HTR-8/SVneo (cell line): Measurements from ENCODE around the gene IZUMO4.

Experiments used
- DNase-seq: peaks from one replicate; pipeline ENCODE4 v3.0.0; 2011; ENCODE audit warnings: low spot score, mixed read lengths; ENCODE audit not compliant: insufficient read length
- FAIRE-seq: peaks from 2 replicates; lab custom pipeline; 2011; peaks lifted over from hg19 to GRCh38; lab: Jason Lieb, UNC

Gene IZUMO4

DNA sequence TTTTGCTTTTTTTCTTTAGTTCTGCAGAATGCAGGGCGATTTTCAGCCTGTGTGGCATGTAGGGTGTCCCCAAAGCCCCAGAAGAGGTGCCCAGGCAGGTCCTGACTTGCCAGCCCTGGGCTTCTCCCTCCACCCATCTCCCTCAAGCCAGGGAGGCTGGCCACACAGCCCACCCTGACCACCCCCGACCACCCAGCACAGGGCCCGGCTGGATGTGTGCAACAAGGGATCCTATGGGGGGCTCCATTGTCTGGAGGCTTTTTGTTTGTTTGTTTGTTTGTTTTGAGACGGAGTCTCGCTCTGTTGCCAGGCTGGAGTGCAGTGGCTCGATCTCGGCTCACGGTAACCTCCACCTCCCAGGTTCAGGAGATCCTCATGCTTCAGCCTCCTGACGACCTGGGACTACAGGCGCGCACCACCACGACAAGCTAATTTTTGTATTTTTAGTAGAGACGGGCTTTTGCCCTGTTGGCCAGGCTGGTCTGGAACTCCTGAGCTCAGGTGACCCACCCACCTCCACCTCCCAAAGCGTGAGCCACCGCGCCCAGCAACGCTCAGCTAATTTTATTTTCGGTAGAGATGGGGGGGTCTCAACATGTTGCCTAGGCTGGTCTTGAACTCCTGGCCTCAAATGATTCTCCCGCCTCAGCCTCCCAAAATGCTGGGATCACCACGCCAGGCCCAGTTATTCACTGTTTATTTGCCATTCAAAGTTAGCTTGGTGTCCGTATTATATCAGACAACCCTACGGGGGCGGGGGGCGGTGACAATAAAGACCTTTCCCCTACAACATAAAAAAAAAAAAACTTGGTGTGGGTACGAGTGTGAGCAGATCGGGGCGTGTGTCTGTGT is 37.9 kb upstream of the IZUMO4 start:
- no peak for FAIRE-seq
- DNase-seq: no peak

DNA sequence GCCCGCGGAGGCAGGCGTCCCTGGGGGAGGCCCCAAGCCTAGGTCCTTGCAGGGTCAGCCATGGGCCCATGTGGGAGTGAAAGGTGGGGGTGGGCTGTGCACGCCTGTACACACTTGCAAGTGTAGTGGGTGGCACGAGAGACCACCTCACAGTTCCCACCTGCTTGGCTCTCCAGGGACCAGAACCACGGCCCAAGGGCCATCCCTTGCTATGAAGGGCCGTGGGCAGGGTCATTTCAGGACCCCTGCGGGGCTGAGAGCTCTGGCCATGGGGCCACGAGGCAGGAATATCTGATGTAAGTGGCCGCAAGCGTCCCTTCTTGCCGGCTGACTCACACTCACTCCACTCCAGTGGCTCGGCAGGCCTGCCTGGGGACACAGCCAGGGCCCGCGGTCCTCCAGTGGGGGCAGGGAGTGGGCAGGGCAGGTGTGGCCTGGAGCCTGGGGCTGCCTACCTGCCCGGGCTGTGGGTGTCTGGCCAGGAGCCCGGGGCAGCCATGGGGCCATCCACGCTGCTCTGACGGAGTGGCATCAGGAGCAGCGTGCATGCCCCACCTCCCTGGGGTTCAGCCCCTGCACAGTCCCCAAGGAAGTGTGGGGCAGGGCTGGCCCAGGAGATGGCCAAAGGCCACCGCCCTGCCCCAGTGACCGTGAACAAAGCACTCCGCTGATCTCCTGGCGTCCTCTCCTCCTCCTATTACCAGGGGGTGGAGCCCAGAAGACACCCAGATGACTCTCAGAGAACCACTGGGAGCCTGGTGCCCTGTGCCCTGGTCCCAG is 37.1 kb upstream of the IZUMO4 start:
- DNase-seq: no peak
- FAIRE-seq: no peak

DNA sequence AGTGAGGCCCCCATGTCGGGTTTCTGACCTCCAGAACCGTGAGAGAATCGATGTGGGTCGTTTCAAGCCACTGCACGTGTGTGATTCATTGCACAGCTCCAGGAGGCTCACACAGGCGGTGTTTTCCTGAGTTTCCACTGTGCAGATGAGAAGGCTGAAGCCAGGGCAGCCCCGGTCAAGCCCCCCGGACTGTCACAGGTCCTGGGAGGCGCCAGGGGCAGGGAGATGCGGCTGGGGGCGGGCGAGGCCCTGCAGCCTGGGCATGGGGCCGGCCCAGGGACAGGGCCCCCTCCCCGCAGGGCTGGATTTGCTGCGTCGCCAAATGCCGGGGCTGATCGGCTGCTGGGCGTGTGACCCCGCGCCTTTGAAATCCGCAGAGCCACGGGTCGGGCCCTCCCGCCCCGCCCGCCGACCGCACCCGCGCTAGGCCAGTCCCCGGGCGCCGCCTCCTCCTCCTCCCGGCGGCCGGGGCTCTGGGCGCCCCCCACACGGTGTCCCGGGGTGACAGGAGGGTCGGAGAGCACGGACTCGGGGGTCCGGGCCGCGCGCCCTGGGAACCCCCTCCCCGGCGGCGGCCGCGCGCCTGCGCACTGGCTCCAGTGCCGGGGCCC is 35.7 kb upstream of the IZUMO4 start:
- peak; percentile 40 for DNase-seq
- FAIRE-seq: no peak

DNA sequence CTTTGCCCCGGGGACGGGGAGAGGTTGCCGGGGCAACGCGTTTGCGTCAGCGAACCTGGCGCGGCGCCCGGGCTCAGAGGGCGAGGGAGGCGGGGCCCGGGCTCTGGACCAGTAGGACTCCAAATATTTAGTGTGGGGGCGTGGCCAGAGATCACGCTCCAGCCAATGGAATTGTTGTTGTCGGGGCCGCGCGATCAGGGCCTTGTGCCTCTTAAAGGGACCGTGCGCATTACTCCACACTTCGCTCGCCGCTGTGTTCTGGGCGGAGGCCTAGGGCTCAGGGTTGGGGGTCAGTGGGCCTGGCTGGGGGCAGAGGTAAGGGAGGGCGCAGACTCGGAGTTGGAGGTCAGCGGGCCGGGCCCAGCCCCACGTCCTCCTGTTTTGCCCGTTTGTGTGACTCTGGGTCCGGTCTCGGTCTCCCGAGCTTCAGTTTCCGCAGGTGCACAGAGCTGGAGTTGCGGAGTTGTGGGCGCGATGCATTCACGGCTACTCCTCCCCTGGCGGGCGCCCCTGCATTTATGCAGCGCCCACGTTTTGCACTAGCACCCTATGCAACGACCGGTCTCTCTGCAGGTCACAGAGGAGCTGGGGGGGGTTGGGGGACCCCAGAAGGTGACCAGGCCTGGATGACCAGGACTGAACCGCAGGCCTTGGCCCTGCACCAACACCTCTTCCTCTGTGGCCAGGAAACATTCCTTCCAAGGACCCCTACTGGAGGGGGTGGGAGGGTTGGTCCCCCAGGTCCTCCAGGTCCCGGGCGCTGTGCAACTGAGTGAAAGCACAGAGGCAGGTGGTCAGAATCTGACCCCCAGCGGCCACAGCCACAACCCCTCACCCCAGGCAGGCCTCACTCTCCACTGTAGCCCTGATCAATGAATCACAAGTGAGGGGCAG is 35.0 kb upstream of the IZUMO4 start:
- FAIRE-seq (peak; percentile 83), DNase-seq (peak; percentile 97)

DNA sequence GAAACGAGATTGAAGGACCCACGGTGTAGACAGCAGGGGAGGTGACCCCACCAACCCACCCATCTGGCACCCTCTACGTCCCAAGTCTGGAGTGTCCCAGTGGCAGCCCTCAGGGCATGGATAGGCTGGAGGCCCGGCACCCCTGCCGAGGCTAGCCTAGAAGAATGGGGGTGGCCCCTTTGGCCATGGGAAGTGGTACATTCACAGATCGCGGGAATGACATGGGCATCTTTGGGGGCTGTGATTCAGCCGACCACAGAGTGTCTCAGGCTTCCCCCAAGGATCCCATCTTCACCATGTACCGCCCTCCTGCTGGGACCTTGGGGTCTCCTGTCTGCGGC is 34.4 kb upstream of the IZUMO4 start:
- FAIRE-seq (no peak), DNase-seq (no peak)

DNA sequence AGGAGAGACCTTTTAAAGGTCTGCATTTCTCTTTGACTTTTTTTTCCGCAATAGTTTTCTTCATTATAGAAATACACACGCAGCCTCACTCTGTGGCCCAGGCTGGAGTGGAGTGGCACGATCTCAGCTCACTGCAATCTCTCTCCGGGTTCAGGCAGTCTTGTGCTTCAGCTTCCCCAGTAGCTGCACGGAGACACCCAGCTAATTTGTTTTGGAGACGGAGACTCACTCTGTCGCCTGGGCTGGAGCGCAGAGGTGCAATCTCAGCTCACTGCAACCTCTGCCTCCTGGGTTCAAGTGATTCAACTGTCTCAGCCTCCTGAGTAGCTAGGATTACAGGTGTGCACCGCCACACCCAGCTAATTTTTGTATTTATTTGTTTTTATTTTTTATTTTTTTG is 33.9 kb upstream of the IZUMO4 start:
- DNase-seq: no peak
- no peak for FAIRE-seq

DNA sequence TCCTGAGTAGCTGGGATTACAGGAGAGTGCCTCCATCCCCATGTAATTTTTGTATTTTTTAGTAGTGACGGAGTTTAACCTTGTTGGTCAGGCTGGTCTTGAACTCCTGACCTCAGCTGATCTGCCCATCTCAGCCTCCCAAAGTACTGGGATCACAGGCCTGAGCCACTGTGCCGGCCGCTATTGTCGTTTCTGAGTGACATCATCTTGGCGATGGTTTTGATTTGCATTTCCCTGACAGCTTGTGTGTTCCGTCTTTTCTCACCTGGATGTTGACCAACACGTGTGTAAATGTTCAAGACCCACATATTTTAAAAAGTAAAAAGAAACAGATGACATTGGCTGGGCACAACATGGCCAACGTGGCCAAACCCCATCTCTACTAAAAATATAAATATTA is 32.9 kb upstream of the IZUMO4 start:
- no peak for FAIRE-seq
- DNase-seq: no peak

DNA sequence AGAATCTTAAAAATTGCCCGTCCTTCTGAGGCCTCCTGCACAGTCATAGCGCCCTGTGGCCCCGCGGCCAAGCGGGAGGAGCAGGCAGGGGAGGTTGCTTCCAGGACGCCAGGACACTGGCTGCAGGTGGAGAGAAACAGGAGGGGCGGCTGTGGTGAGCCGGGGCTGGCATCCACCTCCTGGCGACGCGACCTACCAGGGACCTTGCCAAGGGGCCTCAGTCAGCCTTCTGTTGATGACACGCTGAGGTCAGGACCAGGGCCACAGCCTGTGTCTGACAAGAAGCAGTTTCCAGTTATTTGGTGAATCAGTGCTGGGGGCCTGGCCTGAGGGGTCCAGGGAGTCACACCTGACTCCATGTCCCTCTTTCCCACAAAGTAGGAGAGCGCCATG is 32.3 kb upstream of the IZUMO4 start:
- FAIRE-seq (no peak), DNase-seq (no peak)

DNA sequence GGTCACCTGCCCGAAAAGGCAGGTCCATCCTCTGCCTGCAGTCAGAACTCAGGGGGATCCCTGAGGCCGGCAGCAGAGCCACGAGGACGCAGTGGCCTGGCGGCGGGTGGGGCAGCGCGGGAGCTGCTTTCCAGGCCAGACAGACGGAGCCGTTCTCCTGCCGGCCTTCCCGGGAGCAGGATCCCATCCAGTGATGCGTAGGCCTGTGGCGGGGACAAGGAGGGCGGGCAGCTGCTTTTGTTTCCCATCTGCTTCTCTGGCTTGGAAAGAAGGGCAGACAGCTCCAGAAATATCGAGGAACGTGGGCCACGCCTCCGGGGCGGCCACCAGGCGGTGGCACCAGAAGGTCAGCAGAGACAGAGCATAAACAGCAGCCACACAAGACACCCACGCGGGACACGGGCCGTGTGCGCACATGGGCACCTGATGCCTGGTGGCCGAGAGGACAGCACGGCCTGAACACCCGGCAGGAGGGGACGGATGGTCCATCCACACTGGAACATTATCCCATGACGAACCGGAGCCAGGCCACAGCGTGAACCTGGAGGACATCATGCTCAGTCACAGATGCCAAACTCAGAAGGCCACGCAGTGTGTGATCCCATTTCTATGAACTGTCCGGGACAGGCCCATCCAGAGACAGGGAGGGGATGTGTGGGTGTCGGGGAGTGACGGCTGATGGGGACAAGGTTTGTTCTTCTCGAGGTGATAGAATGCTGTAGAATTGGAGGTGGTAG is 31.8 kb upstream of the IZUMO4 start:
- DNase-seq (no peak), FAIRE-seq (no peak)

DNA sequence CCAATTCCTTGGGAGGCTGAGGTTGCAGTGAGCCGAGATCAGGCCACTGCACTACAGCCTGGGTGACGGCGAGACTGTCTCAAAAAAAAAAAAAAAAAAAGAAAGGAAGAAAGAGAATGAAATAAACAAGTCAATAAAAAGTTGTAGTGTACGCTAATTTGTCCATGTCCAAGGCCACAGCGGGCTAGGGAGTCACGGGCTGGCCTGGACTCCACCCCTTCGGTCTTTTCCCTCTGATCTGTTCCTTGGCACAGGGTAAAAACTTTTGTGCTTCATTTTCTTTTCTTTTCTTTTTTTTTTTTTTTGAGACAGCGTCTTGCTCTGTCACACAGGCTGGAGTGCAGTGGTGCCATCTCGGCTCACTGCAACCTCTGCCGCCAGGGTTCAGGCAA is 26.3 kb upstream of the IZUMO4 start:
- DNase-seq: no peak
- no peak for FAIRE-seq

DNA sequence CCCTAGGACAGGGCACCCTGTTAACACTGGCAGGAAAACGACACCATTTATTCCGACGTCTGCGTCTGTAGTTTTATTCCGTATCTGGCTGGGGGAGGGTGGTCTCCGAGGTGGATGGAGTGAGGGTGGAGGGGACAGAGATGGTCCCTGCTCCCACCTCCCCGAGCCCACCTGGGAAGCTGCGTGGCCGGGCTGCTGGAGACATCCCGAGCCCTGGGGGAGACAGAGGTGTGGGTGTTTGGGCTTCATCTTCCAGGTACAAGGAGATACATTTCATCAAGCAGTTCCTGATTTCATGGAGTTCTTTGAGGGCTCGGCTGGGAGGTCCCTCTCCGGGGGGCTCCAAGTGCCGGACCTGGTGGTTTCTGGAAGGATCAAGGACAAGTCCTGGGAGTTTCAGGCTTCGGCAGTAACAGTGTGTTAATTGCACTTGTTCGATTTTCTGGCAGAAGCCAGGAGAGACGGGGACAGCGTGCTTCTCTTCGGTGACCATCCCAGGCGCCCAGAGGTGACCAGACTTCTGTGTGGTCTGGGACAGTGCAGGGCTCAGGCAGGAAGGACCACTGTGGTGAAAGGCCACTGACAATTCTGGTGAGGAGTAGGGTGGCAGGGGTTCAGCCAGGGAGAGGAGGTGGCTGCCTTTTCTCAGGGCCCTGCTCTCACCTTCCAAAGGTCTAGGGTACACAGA is 25.6 kb upstream of the IZUMO4 start:
- FAIRE-seq: no peak
- DNase-seq: no peak

DNA sequence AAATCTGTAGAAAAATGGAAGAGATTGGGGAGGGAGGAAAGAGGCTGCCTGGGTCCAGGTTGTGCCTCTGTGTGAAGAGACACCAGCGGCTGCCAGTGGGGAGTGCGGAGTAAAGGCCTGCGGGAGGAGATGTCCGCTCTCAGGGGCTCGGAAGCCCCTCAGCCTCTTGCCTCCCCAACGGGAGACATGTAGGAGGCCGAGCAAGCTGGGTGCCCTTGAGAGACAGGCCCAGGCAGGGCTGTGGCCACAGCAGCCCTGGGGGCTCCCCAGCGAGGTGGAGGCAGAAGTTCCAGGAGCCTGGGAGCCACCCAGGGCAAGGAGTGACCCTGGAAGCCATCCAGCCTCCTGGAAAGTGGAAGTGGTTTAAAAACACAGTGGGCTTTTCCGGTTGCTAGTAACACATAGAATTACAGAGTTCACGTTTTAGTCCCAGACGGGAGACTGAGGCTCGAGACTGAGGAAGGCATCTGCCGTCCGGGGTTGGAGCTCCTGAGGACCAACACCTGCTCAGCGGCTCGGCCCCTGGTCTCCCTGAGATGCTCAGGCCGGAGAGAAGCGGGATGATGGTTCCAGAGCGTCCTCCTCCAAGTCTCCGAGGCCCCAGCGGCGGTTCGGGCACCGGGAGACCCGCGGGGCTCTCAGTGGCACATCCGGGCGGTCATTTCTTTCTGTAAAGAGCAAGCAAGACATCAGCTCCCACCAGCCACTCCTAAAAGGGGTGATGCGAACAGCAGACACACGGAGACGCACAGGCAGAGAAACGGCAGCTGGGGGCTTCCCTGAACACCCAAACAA is 23.8 kb upstream of the IZUMO4 start:
- DNase-seq (no peak), FAIRE-seq (no peak)

DNA sequence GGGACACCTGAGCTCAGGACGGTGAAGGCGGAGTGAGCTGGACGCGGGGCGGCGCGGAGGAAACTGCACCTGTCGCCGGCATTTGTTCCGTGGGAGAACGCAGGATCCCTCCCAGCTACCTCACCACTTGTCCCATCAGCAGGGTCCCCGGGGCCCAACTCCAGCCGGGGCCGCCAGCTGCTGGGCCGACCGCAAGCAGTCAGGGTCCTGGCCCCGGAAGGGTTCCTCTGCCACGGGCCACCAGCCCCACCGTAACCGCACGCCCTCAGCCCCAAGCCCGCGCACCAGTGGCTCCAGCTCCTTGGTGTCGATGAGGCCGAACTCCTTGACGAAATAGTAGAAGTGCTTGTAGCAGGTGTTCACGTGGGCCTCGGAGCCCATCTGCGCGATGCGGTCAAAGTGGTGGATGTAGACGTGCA is 20.2 kb upstream of the IZUMO4 start:
- FAIRE-seq: no peak
- DNase-seq: no peak

DNA sequence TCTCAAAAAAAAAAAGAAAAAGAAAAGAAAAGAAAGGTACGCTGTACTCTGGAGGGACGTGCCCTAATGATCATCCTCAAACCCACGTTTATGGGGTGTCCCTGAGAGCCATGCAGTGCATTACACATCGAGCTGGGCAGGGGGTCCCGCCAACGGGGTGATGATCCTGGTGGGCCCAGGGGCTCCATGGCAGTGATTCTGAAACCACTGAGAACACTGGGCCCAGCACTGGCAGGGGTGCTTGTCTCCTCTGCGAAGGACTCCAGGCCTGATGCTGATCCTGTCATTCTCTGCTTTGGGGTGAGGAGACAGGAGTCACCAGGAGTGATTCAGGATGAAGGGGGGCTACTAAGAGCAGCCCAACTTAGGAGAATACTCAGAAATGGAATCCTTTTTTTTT is 19.3 kb upstream of the IZUMO4 start:
- DNase-seq: no peak
- no peak for FAIRE-seq

DNA sequence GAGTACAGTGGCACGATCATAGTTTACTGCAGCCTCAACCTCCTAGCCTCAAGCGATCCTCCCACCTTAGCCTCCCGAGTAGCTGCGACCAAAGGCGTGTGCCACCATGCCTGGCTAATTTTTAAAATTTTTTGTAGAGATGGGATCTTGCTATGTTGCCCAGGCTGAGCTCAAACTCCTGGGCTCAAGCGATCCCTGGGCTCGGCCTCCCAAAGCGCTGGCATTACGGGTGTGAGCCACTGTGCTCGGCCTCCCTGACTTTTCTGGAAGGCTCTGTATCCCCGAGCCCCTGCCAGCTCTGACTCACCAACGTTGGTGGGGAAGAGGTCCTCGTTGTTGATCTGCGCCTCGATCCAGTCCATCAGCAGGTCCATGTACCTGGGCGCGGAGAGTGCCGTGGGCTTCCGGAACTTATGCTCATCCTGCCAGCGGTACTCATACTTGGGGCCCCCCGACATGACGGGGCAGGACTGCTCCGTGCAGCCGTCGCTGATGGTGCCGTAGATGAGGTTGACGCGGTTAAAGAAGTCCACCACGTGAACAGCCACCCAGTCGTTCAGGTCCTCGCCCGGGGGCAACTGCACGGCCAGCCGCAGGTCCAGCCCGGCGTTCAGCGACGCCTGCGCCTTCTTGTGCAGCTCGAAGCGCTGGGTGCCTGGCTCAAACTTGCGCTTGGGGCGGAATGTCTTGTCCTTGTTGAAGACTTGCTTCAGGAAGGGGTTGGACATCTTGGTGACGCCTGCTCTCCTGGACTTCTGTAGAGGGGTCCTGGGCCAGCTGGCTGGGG is 18.7 kb upstream of the IZUMO4 start:
- FAIRE-seq: no peak
- DNase-seq: no peak

DNA sequence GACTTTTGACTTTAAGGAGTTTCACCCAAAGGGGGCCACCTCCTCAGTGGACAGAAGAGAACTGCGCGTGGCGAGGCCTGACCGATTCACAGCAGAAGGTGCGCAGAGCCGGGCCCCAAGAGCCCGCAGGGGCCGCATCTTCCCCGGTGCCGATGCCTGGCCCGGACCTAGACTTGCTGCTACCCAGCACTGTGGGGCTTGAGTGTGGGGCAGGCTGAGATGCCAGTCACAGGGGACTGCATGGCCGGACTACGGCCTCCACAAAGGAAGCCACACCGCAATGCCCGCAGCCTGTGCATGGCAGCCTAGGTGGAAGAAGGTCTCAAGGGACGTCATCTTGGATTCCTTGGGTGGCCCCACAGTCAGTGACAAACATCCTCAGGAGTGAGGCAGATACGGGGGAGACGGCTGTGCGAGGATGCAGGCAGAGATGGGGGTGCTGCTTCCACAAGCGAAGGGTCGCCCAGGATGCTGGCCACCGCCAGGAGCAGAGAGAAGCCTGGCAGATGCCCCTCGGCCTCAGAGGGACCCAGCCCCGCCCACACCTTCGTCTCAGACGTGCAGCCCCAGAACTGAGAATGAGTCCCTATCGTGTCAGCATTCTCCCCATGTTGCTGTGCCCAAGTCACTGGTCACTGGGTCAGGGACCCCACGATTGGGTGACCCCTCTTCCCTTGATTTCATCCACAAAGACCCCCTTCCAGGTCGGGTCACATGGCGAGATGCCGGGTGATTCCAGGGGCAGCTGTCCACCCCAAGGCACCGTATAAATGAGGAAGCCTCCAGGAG is 17.4 kb upstream of the IZUMO4 start:
- no peak for FAIRE-seq
- no peak for DNase-seq

DNA sequence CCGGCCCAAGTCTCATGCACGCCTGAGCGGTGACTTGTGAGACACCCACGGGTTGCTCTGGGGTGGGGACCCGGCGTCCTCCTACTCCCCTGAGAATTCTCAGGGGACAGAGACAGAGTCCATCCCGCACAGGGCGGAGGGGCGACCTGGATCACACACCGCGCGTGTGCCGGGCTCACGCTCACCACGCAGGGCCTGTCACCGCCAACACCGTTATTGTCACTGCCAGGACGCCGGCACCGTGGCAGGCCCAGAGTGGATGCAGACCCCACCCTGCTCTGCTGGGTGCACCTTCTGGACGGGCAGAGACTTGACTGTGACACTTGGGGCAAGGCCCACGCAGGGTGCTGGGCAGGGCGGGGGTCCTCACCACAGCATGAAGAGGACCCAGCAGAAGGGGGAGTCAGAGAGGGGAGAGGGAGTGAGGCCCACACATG is 16.8 kb upstream of the IZUMO4 start:
- DNase-seq (no peak), FAIRE-seq (no peak)
